ENCODE results near the gene SGCE. TPM values are rescaled to one million over a fixed set of nuclear protein-coding genes. Genes with fewer than 3 reads are reported as not detected.

Gene SGCE
- total and polyA plus RNA-seq, 9 of the 15 experiments (the other 6 are each of a cell fraction or from before 2014, with no cell fraction given), result 0.09 to 0.46 (median 0.28) TPM; not detected in 5

DNA sequence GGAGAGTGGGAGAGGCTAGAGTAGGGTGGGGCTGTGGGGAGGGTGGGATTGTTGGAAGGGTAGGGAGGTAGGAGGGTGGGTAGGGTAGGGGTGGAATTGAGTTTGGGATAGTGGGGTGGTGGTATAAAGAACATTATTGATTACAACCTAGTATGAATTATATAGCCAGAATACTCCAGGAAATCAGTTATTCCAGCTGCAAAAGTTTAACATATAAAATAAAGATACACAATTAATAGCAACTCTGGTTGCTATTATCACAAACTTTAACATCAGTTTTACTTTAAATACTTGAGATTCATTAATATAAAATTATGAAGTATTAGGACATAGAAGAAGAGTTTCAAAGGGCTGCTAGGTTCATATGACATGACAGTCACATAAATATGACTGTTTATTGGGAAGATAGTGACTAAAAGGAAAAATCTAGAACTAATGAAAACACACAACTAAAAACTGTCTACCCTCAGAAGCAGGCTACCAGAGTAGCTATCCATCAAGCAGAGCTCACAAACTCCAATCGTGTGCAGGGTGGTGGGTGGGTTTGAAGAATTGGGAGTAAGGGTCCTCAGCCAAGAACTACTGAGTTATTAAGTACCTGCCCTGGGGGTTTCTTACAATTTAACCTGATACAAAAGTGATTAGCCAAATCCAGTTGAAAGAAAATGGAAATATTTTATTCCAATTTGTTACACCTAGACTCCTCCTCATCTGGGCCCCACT, 14.0 kb upstream of the SGCE start (continued):
- TF ChIP-seq RNF219 (CRISPR knock-in tag; IDR thresholded peaks at IDR 0.05), result no peak

DNA sequence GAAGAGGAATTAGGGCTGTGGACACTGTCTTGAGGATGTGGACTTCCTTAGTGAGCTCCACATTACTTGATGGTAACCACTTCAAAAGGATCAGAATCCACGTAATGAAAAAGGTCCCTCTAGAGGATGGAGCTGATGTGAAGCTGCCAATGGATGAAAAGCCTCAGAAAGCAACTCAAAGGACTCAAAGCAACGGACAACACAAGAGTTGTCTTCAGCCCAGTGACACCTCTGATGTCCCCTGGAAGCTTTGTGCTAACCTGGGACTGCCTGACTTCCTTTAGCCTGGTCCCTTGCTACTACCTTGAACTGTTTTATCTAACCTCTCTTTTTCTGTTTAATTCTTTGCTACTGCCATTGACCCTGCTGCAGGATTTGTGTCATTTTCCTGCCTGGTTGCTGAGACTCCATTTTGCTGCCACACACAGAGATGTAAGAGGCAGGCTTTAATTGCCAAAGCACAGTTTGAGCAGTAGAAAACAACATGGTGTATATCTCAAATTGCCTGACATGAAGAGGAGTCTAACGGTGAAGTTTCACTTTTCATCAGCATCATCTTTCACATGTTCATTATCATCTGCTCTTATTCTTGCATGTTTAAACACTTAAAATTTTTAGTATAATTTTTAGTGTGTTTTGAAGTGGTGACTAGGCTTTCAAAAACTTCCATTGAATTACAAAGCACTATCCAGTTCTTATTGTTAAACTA, 11.1 kb upstream of the SGCE start:
- WGBS (ENCODE audit: insufficient coverage, low coverage, missing lambda C conversion rate), result 0% methylated on average over 3 of the region's 3 CpGs
- ChIA-PET CTCF (ENCODE audit: low intra/inter-chr PET ratio) (no interaction called here), POLR2A (no interaction called here)
- Histone ChIP-seq H4K20me1 (replicated peaks; ENCODE audit: control insufficient read depth, insufficient read depth, low read length) (no peaks in the 10 kb centered on the region), H2AFZ (ENCODE audit: low read depth, low read length) (no peak overlapping the region), H3K9me1 (ENCODE audit: control insufficient read depth, insufficient read depth, low read length) (no peaks in the 10 kb centered on the region), H3K9ac (ENCODE audit: insufficient read depth in 1 of 2, low read depth in 2 of 2, low read length in 2 of 2) (no peak overlapping the region), H3K9me3 (replicated peaks; ENCODE audit: control insufficient read depth, insufficient read depth, low read depth, low read length) (no peaks in the 10 kb centered on the region), H3K4me1 (replicated peaks in 1 of 2; ENCODE audit: control insufficient read depth in 2 of 2, insufficient read depth in 2 of 2, low read length in 2 of 2) (peaks cover 0 to 4% of the 10 kb centered on the region in 2 experiments; a peak in 2 of 5 replicates), H3K27me3 (ENCODE audit: control insufficient read depth in 2 of 2, insufficient read depth in 2 of 2, low read length in 2 of 2) (peaks cover 2 to 20% of the 10 kb centered on the region in 2 experiments; a peak in 3 of 5 replicates), H3K4me3 (no peak overlapping the region), H3K27ac (ENCODE audit: extremely low read depth, low read depth, low read length) (no peak overlapping the region), H3K4me2 (ENCODE audit: insufficient read depth, low read length) (no peak overlapping the region), H3K36me3 (ENCODE audit: control insufficient read depth, insufficient read depth, low read length) (no peaks in the 10 kb centered on the region), H3K79me2 (ENCODE audit: control insufficient read depth, insufficient read depth, low read length) (no peaks in the 10 kb centered on the region)
- intact Hi-C loops (cut with micrococcal nuclease), result no loop called here
- ATAC-seq (no peak), DNase-seq (ENCODE audit: extremely low read depth in 1 of 4, low spot score in 3 of 4) (no peak), FAIRE-seq (no peak)
- BruUV-seq (replicated peaks), result no TSS peak
- TF ChIP-seq SLC30A9 (CRISPR knock-in tag; IDR thresholded peaks at IDR 0.05) (no peak), MAFK (IDR thresholded peaks at IDR 0.05; ENCODE audit: low read length) (no peak), SAFB (IDR thresholded peaks at IDR 0.05; ENCODE audit: borderline replicate concordance, low read depth, low read length) (no peak)
- in situ Hi-C loops (cut with MboI), result no loop called here
